MM.1S (cell line): Measurements from ENCODE around the gene DCX.

Experiments
- DNase-seq: peaks from one replicate; pipeline ENCODE4 v3.0.0-alpha.2; 2015
- H2AFZ ChIP-seq: fragments of 300-600 bp; sonication (generic); 2 replicates; pipeline ENCODE4 v1.6.0; 2016; ENCODE audit warnings: antibody characterized with exemption, low read length
- H3F3A ChIP-seq: fragments of 300-600 bp; sonication (generic); 2 replicates; pipeline ENCODE4 v1.6.1; 2016; ENCODE audit warnings: mild to moderate bottlenecking, antibody characterized with exemption, low read length, moderate library complexity, mixed read lengths; ENCODE audit not compliant: insufficient read depth
- H3K27ac ChIP-seq: fragments of 300-600 bp; sonication (generic); 2 replicates; pipeline ENCODE4 v1.5.1; 2016; ENCODE audit warnings: mild to moderate bottlenecking, low read length
- H3K27me3 ChIP-seq: fragments of 300-600 bp; sonication (generic); replicated peaks from 2 replicates; pipeline ENCODE4 v1.6.0; 2016; ENCODE audit warnings: low read length; ENCODE audit not compliant: insufficient read depth
- H3K36me3 ChIP-seq: fragments of 300-600 bp; sonication (generic); replicated peaks from 2 replicates; pipeline ENCODE4 v1.6.1; 2016; ENCODE audit warnings: mild to moderate bottlenecking, low read length, mixed read lengths; ENCODE audit not compliant: insufficient read depth
- H3K4me1 ChIP-seq: fragments of 300-600 bp; sonication (generic); 2 replicates; pipeline ENCODE4 v1.6.1; 2016; ENCODE audit warnings: low read length, mixed read lengths
- H3K4me2 ChIP-seq: fragments of 300-600 bp; sonication (generic); 2 replicates; pipeline ENCODE4 v1.6.0; 2016; ENCODE audit warnings: low read depth, low read length
- H3K4me3 ChIP-seq: fragments of 300-600 bp; sonication (generic); 2 replicates; pipeline ENCODE4 v1.5.1; 2016; ENCODE audit warnings: low read length, mixed read lengths
- H3K79me2 ChIP-seq: fragments of 300-600 bp; sonication (generic); 2 replicates; pipeline ENCODE4 v1.6.1; 2016; ENCODE audit warnings: mixed run types, low read length, mixed read lengths
- H3K9ac ChIP-seq: fragments of 300-600 bp; sonication (generic); 2 replicates; pipeline ENCODE4 v1.6.1; 2016; ENCODE audit warnings: low read length, mixed read lengths
- H3K9me2 ChIP-seq: fragments of 300-600 bp; sonication (generic); replicated peaks from 2 replicates; pipeline ENCODE4 v1.6.1; 2016; ENCODE audit warnings: mild to moderate bottlenecking, low read length, mixed read lengths; ENCODE audit not compliant: insufficient read depth
- H3K9me3 ChIP-seq: fragments of 300-600 bp; sonication (generic); replicated peaks from 2 replicates; pipeline ENCODE4 v1.6.1; 2016; ENCODE audit warnings: mild to moderate bottlenecking, low read length, mixed read lengths; ENCODE audit not compliant: insufficient read depth
- H4K20me1 ChIP-seq: fragments of 300-600 bp; sonication (generic); 2 replicates; pipeline ENCODE4 v1.6.1; 2016; ENCODE audit warnings: mild to moderate bottlenecking, low read length, moderate library complexity, mixed read lengths; ENCODE audit not compliant: insufficient read depth
- CTCF ChIP-seq: fragments of 300-600 bp; sonication (generic); IDR thresholded peaks from 2 replicates; pipeline ENCODE4 v1.5.1; 2016; ENCODE audit warnings: antibody characterized with exemption, low read length, mixed read lengths
- EZH2 ChIP-seq: fragments of 300-600 bp; sonication (generic); optimal IDR thresholded peaks from 2 replicates; pipeline ENCODE3; 2017; ENCODE audit warnings: low read depth, mild to moderate bottlenecking, antibody characterized with exemption, low read length, mixed read lengths
- EZH2phosphoT487 ChIP-seq: fragments of 300-600 bp; sonication (generic); IDR thresholded peaks from 2 replicates; pipeline ENCODE4 v1.6.1; 2018; ENCODE audit warnings: antibody characterized with exemption, low read length

DCX gene

GRCh38 chrX:111376897-111377578 lies 35.0 kb downstream of the DCX start:
- Histone ChIP-seq H3K9ac (no peak overlapping the region), H3K4me1 (no peaks in the 10 kb centered on the region), H3F3A (no peaks in the 10 kb centered on the region), H3K4me3 (no peak overlapping the region), H3K27ac (no peak overlapping the region), H3K9me2 (no peaks in the 10 kb centered on the region), H3K27me3 (no peaks in the 10 kb centered on the region), H4K20me1 (no peaks in the 10 kb centered on the region), H3K4me2 (no peak overlapping the region), H3K9me3 (no peaks in the 10 kb centered on the region), H2AFZ (no peak overlapping the region), H3K36me3 (no peaks in the 10 kb centered on the region), H3K79me2 (no peaks in the 10 kb centered on the region)
- TF ChIP-seq CTCF (no peak), EZH2 (no peak), EZH2phosphoT487 (no peak)
- DNase-seq: no peak

GRCh38 chrX:111376486-111376885 lies 35.5 kb downstream of the DCX start:
- no peaks in the 10 kb centered on the region for H3K79me2 ChIP-seq
- no peak overlapping the region for H2AFZ ChIP-seq
- no peak overlapping the region for H3K27ac ChIP-seq
- H3K9ac ChIP-seq: no peak overlapping the region
- DNase-seq: no peak
- H4K20me1 ChIP-seq: no peaks in the 10 kb centered on the region
- H3F3A ChIP-seq: no peaks in the 10 kb centered on the region
- no peaks in the 10 kb centered on the region for H3K36me3 ChIP-seq
- H3K9me2 ChIP-seq: no peaks in the 10 kb centered on the region
- H3K4me1 ChIP-seq: no peaks in the 10 kb centered on the region
- H3K27me3 ChIP-seq: no peaks in the 10 kb centered on the region
- no peak for TF ChIP-seq EZH2phosphoT487
- TF ChIP-seq EZH2: no peak
- TF ChIP-seq CTCF: no peak
- H3K9me3 ChIP-seq: no peaks in the 10 kb centered on the region
- no peak overlapping the region for H3K4me3 ChIP-seq
- H3K4me2 ChIP-seq: no peak overlapping the region

GRCh38 chrX:111375747-111376146 lies 36.2 kb downstream of the DCX start:
- Histone ChIP-seq H3K27ac (no peak overlapping the region), H3K9me3 (no peaks in the 10 kb centered on the region), H4K20me1 (no peaks in the 10 kb centered on the region), H3K9ac (no peak overlapping the region), H3K27me3 (no peaks in the 10 kb centered on the region), H3K4me3 (no peak overlapping the region), H3F3A (no peaks in the 10 kb centered on the region), H3K9me2 (no peaks in the 10 kb centered on the region), H3K4me1 (no peaks in the 10 kb centered on the region), H2AFZ (no peak overlapping the region), H3K4me2 (no peak overlapping the region), H3K79me2 (no peaks in the 10 kb centered on the region), H3K36me3 (no peaks in the 10 kb centered on the region)
- TF ChIP-seq EZH2 (no peak), CTCF (no peak), EZH2phosphoT487 (no peak)
- DNase-seq: no peak
